Tibial artery (tissue), 4 donors: ENCODE data around the gene TOM1L2.
A peak's percentile ranks its signal among the peaks of the same experiment; 100 is the strongest.

Source experiments
- DNase-seq, 2 donors: peaks; one replicate each; pipeline ENCODE4 v3.0.0-alpha.2; 2019
- H3K27ac ChIP-seq, 2 donors: fragments of 200-600 bp; sonication (generic) in 1 of 2; 1 replicate in 1 of 2; 2 replicates in 1 of 2; pipeline ENCODE4 v1.5.1; 2018 to 2019; ENCODE audit warnings: mild to moderate bottlenecking in 1 of 2
- H3K27me3 ChIP-seq, 2 donors: fragments of 200-600 bp; sonication (generic) in 1 of 2; one replicate each; pipeline versions ENCODE4 v1.5.1 to v1.6.0; 2016 to 2019
- H3K36me3 ChIP-seq, 3 donors: fragments of 200-600 bp; sonication (generic) in 2 of 3; one replicate each; pipeline ENCODE4 v1.5.1; 2016 to 2019; ENCODE audit warnings: mild to moderate bottlenecking in 2 of 3
- H3K4me1 ChIP-seq, 4 donors: fragments of 200-600 bp; sonication (generic) in 2 of 4; 1 replicate in 3 of 4; 2 replicates in 1 of 4; pipeline ENCODE4 v1.5.1; 2016 to 2019
- H3K4me3 ChIP-seq, 2 donors: fragments of 200-600 bp; sonication (generic) in 1 of 2; 1 replicate in 1 of 2; 2 replicates in 1 of 2; pipeline ENCODE4 v1.5.1; 2018 to 2019; ENCODE audit warnings: mild to moderate bottlenecking in 2 of 2
- H3K9me3 ChIP-seq, 3 donors: fragments of 200-600 bp; sonication (generic) in 1 of 3; one replicate each; pipeline ENCODE4 v1.5.1; 2016 to 2019
- intact Hi-C: fragments of 100-400 bp; cut with DNase I; formaldehyde crosslinking; loops from one replicate; pipeline ENCODE4 v1.15.0; 2023; ENCODE audit warnings: low total_unique reads
- TF ChIP-seq, protein P1 (sequence below), 2 experiments: fragments of 200-600 bp in 1 of 2; fragments of 450-650 bp in 1 of 2; IDR thresholded peaks; one replicate each; pipeline ENCODE4 v1.5.1; 2017 to 2019; ENCODE audit warnings: antibody characterized with exemption in 2 of 2, mild to moderate bottlenecking in 1 of 2, moderate library complexity in 1 of 2

Gene TOM1L2

DNA sequence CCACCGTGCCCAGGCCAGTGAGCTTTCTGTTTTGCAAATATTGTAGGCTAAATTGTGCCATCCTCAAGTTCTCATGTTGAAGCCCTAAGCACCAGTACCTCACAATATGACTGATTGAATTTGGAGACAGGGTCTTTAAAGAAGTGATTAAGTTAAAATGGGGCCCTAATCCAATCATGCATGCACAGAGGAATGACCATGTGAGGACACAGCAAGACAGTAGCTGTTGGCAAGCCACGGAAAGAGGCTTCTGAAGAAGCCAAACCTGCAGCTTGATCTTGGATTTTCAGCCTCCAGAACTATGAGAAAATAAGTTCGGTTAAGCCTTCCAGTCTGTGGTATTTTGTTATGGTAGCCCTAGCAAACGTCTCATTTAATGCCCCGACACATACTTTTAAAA lies 24.9 kb downstream of the TOM1L2 start:
- H3K4me1 ChIP-seq, result peaks cover 0 to 42% (median 24%) of the 10 kb centered on the region in 4 donors
- H3K4me3 ChIP-seq, result no peak overlapping the region
- no peaks in the 10 kb centered on the region for H3K9me3 ChIP-seq
- no peak overlapping the region for H3K27ac ChIP-seq
- H3K27me3 ChIP-seq, result no peaks in the 10 kb centered on the region
- DNase-seq, result no peak
- TF ChIP-seq, protein P1, sequence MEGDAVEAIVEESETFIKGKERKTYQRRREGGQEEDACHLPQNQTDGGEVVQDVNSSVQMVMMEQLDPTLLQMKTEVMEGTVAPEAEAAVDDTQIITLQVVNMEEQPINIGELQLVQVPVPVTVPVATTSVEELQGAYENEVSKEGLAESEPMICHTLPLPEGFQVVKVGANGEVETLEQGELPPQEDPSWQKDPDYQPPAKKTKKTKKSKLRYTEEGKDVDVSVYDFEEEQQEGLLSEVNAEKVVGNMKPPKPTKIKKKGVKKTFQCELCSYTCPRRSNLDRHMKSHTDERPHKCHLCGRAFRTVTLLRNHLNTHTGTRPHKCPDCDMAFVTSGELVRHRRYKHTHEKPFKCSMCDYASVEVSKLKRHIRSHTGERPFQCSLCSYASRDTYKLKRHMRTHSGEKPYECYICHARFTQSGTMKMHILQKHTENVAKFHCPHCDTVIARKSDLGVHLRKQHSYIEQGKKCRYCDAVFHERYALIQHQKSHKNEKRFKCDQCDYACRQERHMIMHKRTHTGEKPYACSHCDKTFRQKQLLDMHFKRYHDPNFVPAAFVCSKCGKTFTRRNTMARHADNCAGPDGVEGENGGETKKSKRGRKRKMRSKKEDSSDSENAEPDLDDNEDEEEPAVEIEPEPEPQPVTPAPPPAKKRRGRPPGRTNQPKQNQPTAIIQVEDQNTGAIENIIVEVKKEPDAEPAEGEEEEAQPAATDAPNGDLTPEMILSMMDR (IDR thresholded peaks at IDR 0.05), result no peak
- no peaks in the 10 kb centered on the region for H3K36me3 ChIP-seq
- intact Hi-C loops, result no loop called here

DNA sequence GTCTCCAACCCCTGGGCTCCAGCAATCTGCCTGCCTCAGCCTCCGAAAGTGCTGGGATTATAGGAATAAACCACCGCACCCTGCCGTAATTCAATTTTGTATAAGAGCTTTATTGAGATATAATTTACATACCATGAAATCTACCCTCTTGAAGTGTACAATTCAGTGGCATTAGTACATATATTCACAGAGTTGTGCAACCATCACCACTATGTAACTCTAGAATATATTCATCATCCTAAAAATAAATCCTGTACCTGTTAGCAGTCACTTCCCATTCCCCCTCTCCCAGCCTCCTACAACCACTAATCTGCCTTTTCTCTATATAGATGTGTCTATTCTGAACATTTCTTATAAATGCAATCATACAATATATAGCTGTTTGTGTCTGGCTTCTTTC lies 26.1 kb downstream of the TOM1L2 start:
- Histone ChIP-seq H3K4me3 (no peak overlapping the region), H3K9me3 (no peaks in the 10 kb centered on the region), H3K27me3 (no peaks in the 10 kb centered on the region), H3K27ac (no peak overlapping the region), H3K36me3 (no peaks in the 10 kb centered on the region), H3K4me1 (peaks cover 0 to 54% (median 35%) of the 10 kb centered on the region in 4 donors)
- intact Hi-C loops, result no loop called here
- TF ChIP-seq, protein P1 (IDR thresholded peaks at IDR 0.05), result no peak
- no peak for DNase-seq

- intact Hi-C loops, result no loop called here
- Histone ChIP-seq H3K36me3 (no peaks in the 10 kb centered on the region), H3K4me3 (no peak overlapping the region), H3K9me3 (no peaks in the 10 kb centered on the region), H3K27me3 (no peaks in the 10 kb centered on the region), H3K4me1 (peaks cover 0 to 62% (median 44%) of the 10 kb centered on the region in 4 donors), H3K27ac (no peak overlapping the region)
- no peak for DNase-seq
- TF ChIP-seq, protein P1 (IDR thresholded peaks at IDR 0.05), result no peak
These were observed 27.5 kb downstream of the TOM1L2 start for GRCh38 chr17:17944743-17945142.

DNA sequence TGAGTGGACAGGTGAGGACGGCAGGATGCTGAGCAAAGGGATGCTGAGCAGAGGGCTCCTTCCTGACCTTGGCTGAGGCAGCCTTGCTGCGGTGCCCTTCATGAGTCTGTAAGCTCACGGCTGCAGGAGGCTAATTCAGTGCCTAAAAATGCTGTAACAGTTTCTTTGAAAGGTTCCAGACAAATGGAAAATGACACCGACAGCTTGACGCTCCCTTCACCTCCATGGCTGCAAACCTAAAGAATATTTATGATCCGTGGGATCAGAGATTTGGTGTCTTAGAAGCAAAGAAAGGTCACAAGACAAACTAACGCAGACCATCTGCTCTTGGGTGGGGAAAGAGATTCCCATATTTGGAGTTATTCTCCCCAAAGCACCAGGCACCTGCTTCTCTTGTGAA lies 28.0 kb downstream of the TOM1L2 start:
- no peaks in the 10 kb centered on the region for H3K9me3 ChIP-seq
- intact Hi-C loops, result no loop called here
- H3K4me3 ChIP-seq, result no peak overlapping the region
- H3K4me1 ChIP-seq, result peaks cover 0 to 64% (median 43%) of the 10 kb centered on the region in 4 donors
- TF ChIP-seq, protein P1 (IDR thresholded peaks at IDR 0.05), result no peak
- H3K27ac ChIP-seq, result peak overlapping the region; percentile 46 to 57
- H3K36me3 ChIP-seq, result no peaks in the 10 kb centered on the region
- no peaks in the 10 kb centered on the region for H3K27me3 ChIP-seq
- DNase-seq, result no peak

DNA sequence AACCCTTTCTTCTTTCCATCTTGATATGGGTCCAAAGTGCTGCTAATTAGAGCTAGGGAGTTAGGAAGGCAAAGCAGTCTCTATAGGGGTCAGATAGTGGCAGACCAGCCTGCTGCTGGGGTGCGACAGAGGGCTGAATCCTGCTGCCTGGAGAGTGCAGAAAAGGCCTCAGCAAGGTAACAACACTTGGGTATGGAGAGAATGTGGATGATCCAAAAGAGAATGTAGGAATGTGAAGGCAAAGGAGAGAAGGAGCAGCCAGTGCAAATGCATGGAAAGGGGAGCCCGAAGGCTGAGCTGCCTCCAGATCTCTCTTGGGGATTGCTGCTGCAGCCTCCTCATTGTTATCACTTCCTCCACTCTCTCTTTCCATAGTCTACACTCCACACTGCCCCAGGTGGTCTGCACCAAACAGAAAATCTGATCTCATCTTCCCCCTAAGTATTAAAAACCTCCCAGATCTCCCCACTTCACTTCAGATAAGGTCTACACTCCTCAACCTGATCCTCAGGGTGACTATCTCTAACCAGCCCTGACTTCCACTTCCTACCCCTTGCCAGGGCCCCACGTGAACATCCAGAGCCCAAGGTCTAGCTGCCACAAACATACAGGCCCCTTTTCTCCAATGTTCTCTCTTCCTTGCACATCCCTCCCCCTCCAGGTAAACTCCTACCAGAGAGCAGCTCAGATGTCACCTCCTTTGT lies 28.8 kb downstream of the TOM1L2 start:
- no peaks in the 10 kb centered on the region for H3K27me3 ChIP-seq
- H3K36me3 ChIP-seq, result no peaks in the 10 kb centered on the region
- TF ChIP-seq, protein P1 (IDR thresholded peaks at IDR 0.05), result no peak
- no peak overlapping the region for H3K4me3 ChIP-seq
- no peaks in the 10 kb centered on the region for H3K9me3 ChIP-seq
- no peak for DNase-seq
- H3K27ac ChIP-seq, result peak overlapping the region; percentile 46 to 57
- intact Hi-C loops, result no loop called here
- peaks cover 0 to 59% (median 41%) of the 10 kb centered on the region in 4 donors for H3K4me1 ChIP-seq
